Measurements from ENCODE around the gene CHRNA7. TPM values are rescaled to one million over a fixed set of nuclear protein-coding genes. Genes with fewer than 3 reads are reported as not detected.

The CHRNA7 gene
- total RNA-seq, 3 donors from 2014 or later, result 2.3 to 4.8 TPM; not detected in 1

- Histone ChIP-seq H3K9me3 (no peaks in the 10 kb centered on the region), H3K27ac (no peak overlapping the region), H3K4me3 (no peak overlapping the region), H3K27me3 (no peaks in the 10 kb centered on the region), H3K4me1 (no peaks in the 10 kb centered on the region), H3K36me3 (no peaks in the 10 kb centered on the region)
- no peak for DNase-seq (ENCODE audit: low spot score in 2 of 2)
- TF ChIP-seq CTCF (IDR thresholded peaks at IDR 0.05) (no peak), POLR2AphosphoS5 (IDR thresholded peaks at IDR 0.05) (no peak), POLR2A (IDR thresholded peaks at IDR 0.05) (no peak)
- intact Hi-C loops (cut with DNase I; ENCODE audit: low total_unique reads), result no loop called here
Observed at GRCh38 chr15:32119694-32120330, 89.5 kb downstream of the CHRNA7 start.

- intact Hi-C loops (cut with DNase I; ENCODE audit: low total_unique reads), result no loop called here
- no peaks in the 10 kb centered on the region for H3K36me3 ChIP-seq
- H3K9me3 ChIP-seq, result no peaks in the 10 kb centered on the region
- H3K4me3 ChIP-seq, result no peak overlapping the region
- H3K27me3 ChIP-seq, result no peaks in the 10 kb centered on the region
- no peaks in the 10 kb centered on the region for H3K4me1 ChIP-seq
- TF ChIP-seq POLR2AphosphoS5 (IDR thresholded peaks at IDR 0.05) (no peak), CTCF (IDR thresholded peaks at IDR 0.05) (no peak), POLR2A (IDR thresholded peaks at IDR 0.05) (no peak)
- H3K27ac ChIP-seq, result no peak overlapping the region
- no peak for DNase-seq (ENCODE audit: low spot score in 2 of 2)
Observed at GRCh38 chr15:32120577-32121383, 90.5 kb downstream of the CHRNA7 start.

GRCh38 chr15:32121384-32121695 lies 91.0 kb downstream of the CHRNA7 start:
- DNase-seq (ENCODE audit: low spot score in 2 of 2), result no peak
- Histone ChIP-seq H3K4me3 (no peak overlapping the region), H3K27ac (no peak overlapping the region), H3K27me3 (no peaks in the 10 kb centered on the region), H3K36me3 (no peaks in the 10 kb centered on the region), H3K9me3 (no peaks in the 10 kb centered on the region), H3K4me1 (no peaks in the 10 kb centered on the region)
- intact Hi-C loops (cut with DNase I; ENCODE audit: low total_unique reads), result no loop called here
- TF ChIP-seq POLR2A (IDR thresholded peaks at IDR 0.05), result no peak
- no peak for TF ChIP-seq CTCF (IDR thresholded peaks at IDR 0.05)
- TF ChIP-seq POLR2AphosphoS5 (IDR thresholded peaks at IDR 0.05), result no peak

GRCh38 chr15:32122013-32122412 lies 91.7 kb downstream of the CHRNA7 start:
- H3K36me3 ChIP-seq, result no peaks in the 10 kb centered on the region
- DNase-seq (ENCODE audit: low spot score in 2 of 2), result no peak

More at GRCh38 chr15:32122013-32122412, 91.7 kb downstream of the CHRNA7 start:
- Histone ChIP-seq H3K27ac (no peak overlapping the region), H3K27me3 (no peaks in the 10 kb centered on the region), H3K4me3 (no peak overlapping the region), H3K4me1 (no peaks in the 10 kb centered on the region), H3K9me3 (no peaks in the 10 kb centered on the region)
- intact Hi-C loops (cut with DNase I; ENCODE audit: low total_unique reads), result no loop called here
- no peak for TF ChIP-seq CTCF (IDR thresholded peaks at IDR 0.05)
- TF ChIP-seq POLR2AphosphoS5 (IDR thresholded peaks at IDR 0.05), result no peak
- TF ChIP-seq POLR2A (IDR thresholded peaks at IDR 0.05), result no peak

Measured in breast epithelium (tissue), 4 donors.